HFFc6 (cell line): ENCODE measurements around the gene PRKAG2. TPM values are rescaled to one million over a fixed set of nuclear protein-coding genes. Genes with fewer than 3 reads are reported as not detected.

ENCODE experiments used
- DNase-seq: peaks from one replicate; pipeline ENCODE4 v3.0.0-alpha.2; 2018
- H3K27ac Mint-ChIP-seq: 2 replicates; pipeline ENCODE4 v1.8.0; 2020; ENCODE audit warnings: mild to moderate bottlenecking, mixed read lengths
- H3K27me3 Mint-ChIP-seq: 2 replicates; pipeline ENCODE4 v1.8.0; 2021; ENCODE audit warnings: mild to moderate bottlenecking, moderate library complexity, mixed read lengths; ENCODE audit not compliant: insufficient read depth
- H3K36me3 Mint-ChIP-seq: 2 replicates; pipeline ENCODE4 v1.8.0; 2021; ENCODE audit warnings: low read depth, mixed read lengths
- H3K4me1 Mint-ChIP-seq: 2 replicates; pipeline ENCODE4 v1.8.0; 2020; ENCODE audit warnings: low read depth, mixed read lengths
- H3K4me3 Mint-ChIP-seq: 2 replicates; pipeline ENCODE4 v1.8.0; 2020; ENCODE audit warnings: mild to moderate bottlenecking, moderate library complexity, mixed read lengths
- H3K9me3 Mint-ChIP-seq: 2 replicates; pipeline ENCODE4 v1.8.0; 2020; ENCODE audit warnings: mild to moderate bottlenecking, mixed read lengths
- CTCF ChIP-seq: fragments of 200-600 bp; sonication (generic); IDR thresholded peaks from 2 replicates; pipeline ENCODE4 v1.5.0; 2021; ENCODE audit warnings: antibody characterized with exemption, mild to moderate bottlenecking
- total RNA-seq, 6 experiments: library from RNA; stranded (reverse); fragmentation: NEBNext Ultra II Directional; extraction: Animal tissue kit (Norgen Biotek cat#: 25700); gene quantifications; 2 replicates in 1 of 6; 3 replicates in 5 of 6; pipeline ENCODE4 v1.2.3, GENCODE V29; 2021

PRKAG2 gene
- total RNA-seq, 6 experiments from 2014 or later = 15.1 to 19.2 (median 18.4) TPM

- Mint-ChIP-seq H3K9me3 (no peaks in the 10 kb centered on the region), H3K36me3 (no peaks in the 10 kb centered on the region), H3K4me1 (no peaks in the 10 kb centered on the region), H3K27me3 (peaks cover 40% of the 10 kb centered on the region), H3K4me3 (no peak overlapping the region), H3K27ac (no peak overlapping the region)
- TF ChIP-seq CTCF = no peak
- DNase-seq = no peak
These were observed 54.9 kb downstream of the PRKAG2 start for GRCh38 chr7:151821806-151822540.

- no peak for TF ChIP-seq CTCF
- DNase-seq = no peak
- peaks cover 43% of the 10 kb centered on the region for H3K27me3 Mint-ChIP-seq
- no peaks in the 10 kb centered on the region for H3K9me3 Mint-ChIP-seq
- no peaks in the 10 kb centered on the region for H3K4me1 Mint-ChIP-seq
- H3K36me3 Mint-ChIP-seq = no peaks in the 10 kb centered on the region
- no peak overlapping the region for H3K4me3 Mint-ChIP-seq
- H3K27ac Mint-ChIP-seq = no peak overlapping the region
These were observed 55.7 kb downstream of the PRKAG2 start for GRCh38 chr7:151821226-151821625.

GRCh38 chr7:151820491-151821105 lies 56.3 kb downstream of the PRKAG2 start:
- H3K27ac Mint-ChIP-seq = no peak overlapping the region
- no peak for DNase-seq
- no peaks in the 10 kb centered on the region for H3K9me3 Mint-ChIP-seq
- TF ChIP-seq CTCF = no peak
- peaks cover 41% of the 10 kb centered on the region for H3K27me3 Mint-ChIP-seq
- H3K4me3 Mint-ChIP-seq = no peak overlapping the region
- H3K4me1 Mint-ChIP-seq = no peaks in the 10 kb centered on the region
- no peaks in the 10 kb centered on the region for H3K36me3 Mint-ChIP-seq

GRCh38 chr7:151819866-151820265 lies 57.0 kb downstream of the PRKAG2 start:
- no peak for TF ChIP-seq CTCF
- Mint-ChIP-seq H3K4me3 (no peak overlapping the region), H3K36me3 (no peaks in the 10 kb centered on the region), H3K27ac (no peak overlapping the region), H3K27me3 (peaks cover 43% of the 10 kb centered on the region), H3K9me3 (no peaks in the 10 kb centered on the region), H3K4me1 (no peaks in the 10 kb centered on the region)
- DNase-seq = no peak

- Mint-ChIP-seq H3K27ac (no peak overlapping the region), H3K4me3 (no peak overlapping the region), H3K36me3 (no peaks in the 10 kb centered on the region), H3K9me3 (no peaks in the 10 kb centered on the region), H3K4me1 (peaks cover 2% of the 10 kb centered on the region; the same call in 1 of the 2 replicates), H3K27me3 (peaks cover 50% of the 10 kb centered on the region)
- TF ChIP-seq CTCF = no peak
- no peak for DNase-seq
These were observed 58.0 kb downstream of the PRKAG2 start for GRCh38 chr7:151818674-151819519.
